DLD1 (cell line): ENCODE results near the gene BNC2.

ENCODE experiments used
- in situ Hi-C: cut with HindIII; loops from 2 replicates; pipeline ENCODE4 v1.10.0; 2017; ENCODE audit warnings: low sequenced_read_pairs

BNC2 gene

GRCh38 chr9:16431666-16432392 is 438.6 kb downstream of the BNC2 start:
- in situ Hi-C loops, result no loop called here

DNA sequence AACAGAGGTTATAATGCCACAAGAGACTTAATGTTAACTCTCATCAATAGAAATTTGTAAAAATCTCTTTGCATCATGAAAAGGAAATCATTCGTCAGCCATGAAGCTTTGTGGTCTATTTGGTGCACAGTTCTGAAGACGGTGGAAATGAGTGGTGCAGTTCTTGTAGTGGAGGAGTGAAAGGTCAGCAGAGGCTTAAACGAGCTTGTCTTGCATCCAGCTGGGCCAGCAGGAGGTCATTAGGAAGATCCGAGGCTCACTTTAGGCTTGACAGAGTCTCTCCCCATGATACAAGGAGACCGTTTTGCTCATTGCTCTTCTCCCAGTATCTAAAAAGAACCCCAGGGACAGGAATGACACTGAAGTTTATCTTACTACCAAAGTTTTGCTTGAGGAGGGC is 440.8 kb downstream of the BNC2 start:
- in situ Hi-C loops, result no loop called here

GRCh38 chr9:16427873-16428427 is 442.5 kb downstream of the BNC2 start:
- in situ Hi-C loops, result no loop called here

DNA sequence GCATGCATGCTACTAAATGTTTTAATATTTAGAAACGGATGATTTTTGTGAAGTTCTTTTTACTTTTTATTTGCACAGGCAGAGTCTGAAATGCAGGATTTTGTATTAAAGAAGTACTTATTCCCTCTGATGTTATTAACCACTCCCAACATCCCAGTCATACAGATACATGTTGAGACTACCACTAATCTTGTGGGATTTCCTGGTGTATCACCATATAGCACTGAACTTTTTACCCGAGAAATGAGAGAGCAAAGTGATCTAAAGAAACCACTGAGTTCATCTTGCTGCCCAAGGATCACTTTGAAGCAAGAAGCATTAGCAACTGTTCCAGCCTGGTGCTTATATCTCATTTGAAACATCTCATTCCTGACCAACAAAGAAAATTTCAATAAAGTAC is 443.8 kb downstream of the BNC2 start:
- in situ Hi-C loops, result no loop called here

GRCh38 chr9:16425562-16426231 is 444.8 kb downstream of the BNC2 start:
- in situ Hi-C loops, result no loop called here

GRCh38 chr9:16422114-16422513 is 448.4 kb downstream of the BNC2 start:
- in situ Hi-C loops, result no loop called here

DNA sequence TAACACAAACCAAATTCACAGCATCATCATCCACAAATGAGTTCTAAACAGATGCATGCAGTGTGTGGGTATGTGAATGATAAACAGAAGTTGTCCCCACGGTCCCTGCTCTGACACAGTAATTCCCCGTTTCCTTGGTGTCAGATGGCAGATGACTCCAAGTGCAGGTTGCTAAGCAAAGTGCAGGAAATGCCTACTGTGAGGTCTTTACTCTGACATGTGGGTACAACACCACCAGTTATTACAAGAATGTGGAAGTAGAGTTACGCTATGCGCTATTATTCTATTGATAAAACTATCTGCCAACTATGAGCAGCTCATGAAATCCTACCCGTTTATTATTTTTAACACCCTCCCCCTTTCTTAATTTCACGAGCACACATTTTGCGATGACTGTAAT is 448.9 kb downstream of the BNC2 start:
- in situ Hi-C loops, result no loop called here

DNA sequence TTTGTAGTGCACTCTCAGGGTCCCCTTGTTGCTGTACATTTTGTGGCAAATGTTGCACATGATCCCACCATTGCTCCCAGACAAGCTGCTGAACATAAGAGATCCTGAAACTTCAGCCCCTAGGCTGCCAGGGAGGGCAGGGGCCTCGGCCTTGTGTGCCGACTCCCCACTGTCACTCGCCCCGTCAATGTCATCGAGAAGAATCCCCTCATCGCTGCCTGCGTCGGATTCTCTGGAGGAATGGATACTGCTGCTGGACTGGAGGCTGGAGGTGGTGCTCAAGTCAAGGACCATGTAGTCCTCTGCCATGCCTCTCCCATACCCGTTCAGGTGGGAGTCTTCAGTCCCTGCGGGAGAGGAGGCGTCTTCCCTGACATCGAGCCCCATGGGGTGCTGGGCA is 451.3 kb downstream of the BNC2 start:
- in situ Hi-C loops, result no loop called here

DNA sequence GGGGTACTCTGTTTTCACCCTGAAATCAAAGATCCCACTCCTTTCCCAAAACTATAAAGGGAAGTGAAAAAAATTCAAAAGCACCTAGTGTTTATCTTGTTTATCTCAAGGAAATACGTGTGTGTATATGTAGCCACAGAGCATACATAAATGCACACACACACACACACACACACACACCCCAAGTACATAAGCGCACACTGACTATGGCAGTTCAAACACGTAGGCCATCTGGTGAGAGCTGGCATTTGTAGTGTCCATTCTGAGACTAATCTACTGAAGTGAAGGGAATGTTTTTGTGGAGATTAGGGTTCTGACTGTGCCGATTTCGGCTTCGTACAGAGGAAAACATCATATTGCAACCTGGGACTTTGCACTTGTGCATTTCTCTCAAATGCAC is 451.7 kb downstream of the BNC2 start:
- in situ Hi-C loops, result no loop called here

DNA sequence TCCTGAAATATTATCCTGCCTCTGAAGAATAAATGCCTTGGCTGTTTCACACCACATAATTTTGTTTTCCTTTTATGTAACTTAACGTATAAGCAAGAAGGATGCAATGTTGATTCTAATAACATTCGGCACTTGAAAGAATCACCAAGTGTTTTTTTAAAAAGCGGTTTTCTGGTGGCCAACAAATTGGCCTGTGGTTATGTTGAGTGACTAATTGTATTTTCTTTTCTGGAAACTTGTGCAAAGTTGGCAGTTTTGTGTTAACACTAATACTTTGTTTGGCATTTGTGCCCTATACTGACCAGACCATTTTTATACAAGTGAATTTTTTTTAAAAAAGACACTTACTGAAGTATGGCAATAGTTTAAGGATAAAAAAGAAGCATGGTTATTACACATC is 452.7 kb downstream of the BNC2 start:
- in situ Hi-C loops, result no loop called here

- in situ Hi-C loops, result no loop called here
These were observed 453.3 kb downstream of the BNC2 start for GRCh38 chr9:16417161-16417560.

- in situ Hi-C loops, result no loop called here
These were observed 456.0 kb downstream of the BNC2 start for GRCh38 chr9:16414451-16414850.

GRCh38 chr9:16413509-16414016 is 456.9 kb downstream of the BNC2 start:
- in situ Hi-C loops, result no loop called here

GRCh38 chr9:16412740-16413139 is 457.7 kb downstream of the BNC2 start:
- in situ Hi-C loops, result no loop called here

DNA sequence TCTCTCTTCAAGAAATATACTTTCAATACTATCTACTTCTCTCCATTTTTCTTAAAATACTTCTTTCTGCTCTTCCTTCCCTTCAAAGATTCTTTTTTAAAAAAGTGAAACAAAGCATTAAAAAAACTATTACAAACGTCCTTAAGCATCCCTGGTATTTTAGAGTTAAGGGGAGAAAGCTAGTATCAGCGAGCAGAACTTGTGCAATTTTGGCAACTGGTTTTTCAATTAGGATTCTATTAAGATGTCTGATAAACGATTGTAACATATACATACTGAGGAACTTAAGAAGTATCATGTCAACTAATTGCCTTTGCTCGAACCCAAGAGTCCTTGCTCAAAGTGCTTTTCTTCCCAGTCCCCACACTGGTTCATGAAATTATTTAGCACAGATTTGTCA is 459.2 kb downstream of the BNC2 start:
- in situ Hi-C loops, result no loop called here

GRCh38 chr9:16410601-16411280 is 459.7 kb downstream of the BNC2 start:
- in situ Hi-C loops, result no loop called here

GRCh38 chr9:16407617-16408016 is 462.9 kb downstream of the BNC2 start:
- in situ Hi-C loops, result no loop called here

GRCh38 chr9:16406526-16407225 is 463.8 kb downstream of the BNC2 start:
- in situ Hi-C loops, result no loop called here

GRCh38 chr9:16405421-16405820 is 465.0 kb downstream of the BNC2 start:
- in situ Hi-C loops, result no loop called here

GRCh38 chr9:16401701-16402100 is 468.8 kb downstream of the BNC2 start:
- in situ Hi-C loops, result no loop called here

GRCh38 chr9:16398691-16399090 is 471.8 kb downstream of the BNC2 start:
- in situ Hi-C loops, result no loop called here
